H9 (cell line): ENCODE results near the gene TFDP1. TPM values are rescaled to one million over a fixed set of nuclear protein-coding genes. Genes with fewer than 3 reads are reported as not detected.

Source experiments
- DNase-seq: peaks from one replicate; pipeline ENCODE4 v3.0.0-alpha.2; 2017
- H2AFZ ChIP-seq: one replicate; pipeline ENCODE4 v1.6.1; 2013; ENCODE audit warnings: mild to moderate bottlenecking, low read length, control low read depth, moderate library complexity
- H2AK5ac ChIP-seq: 2 replicates; pipeline ENCODE4 v1.6.1; 2013; ENCODE audit warnings: low read length, control low read depth, mixed read lengths; ENCODE audit not compliant: insufficient read length
- H2BK120ac ChIP-seq: one replicate; pipeline ENCODE4 v1.6.1; 2013; ENCODE audit warnings: low read depth, mild to moderate bottlenecking, low read length, control low read depth, inconsistent platforms; ENCODE audit not compliant: poor library complexity, severe bottlenecking
- H2BK12ac ChIP-seq: 2 replicates; pipeline ENCODE4 v1.6.1; 2013; ENCODE audit warnings: low read length, control low read depth, mixed read lengths, low read depth; ENCODE audit not compliant: insufficient read length
- H2BK15ac ChIP-seq: 2 replicates; pipeline ENCODE4 v1.6.1; 2013; ENCODE audit warnings: low read depth, low read length, control low read depth
- H2BK20ac ChIP-seq: one replicate; pipeline ENCODE4 v1.6.1; 2013; ENCODE audit warnings: low read depth, mild to moderate bottlenecking, low read length, control low read depth, inconsistent platforms; ENCODE audit not compliant: poor library complexity, severe bottlenecking
- H2BK5ac ChIP-seq: 2 replicates; pipeline ENCODE4 v1.6.1; 2013; ENCODE audit warnings: low read length, control low read depth, mixed read lengths; ENCODE audit not compliant: insufficient read length
- H3K14ac ChIP-seq: 2 replicates; pipeline ENCODE4 v1.6.1; 2013; ENCODE audit warnings: low read length, control low read depth; ENCODE audit not compliant: insufficient read depth
- H3K18ac ChIP-seq: 2 replicates; pipeline ENCODE4 v1.6.1; 2013; ENCODE audit warnings: low read depth, mild to moderate bottlenecking, mixed read lengths, low read length, control low read depth; ENCODE audit not compliant: insufficient read length
- H3K23ac ChIP-seq: 2 replicates; pipeline ENCODE4 v1.6.1; 2013; ENCODE audit warnings: low read length, control low read depth, mixed read lengths, low read depth; ENCODE audit not compliant: insufficient read length
- H3K23me2 ChIP-seq: 2 replicates; pipeline ENCODE4 v1.6.1; 2013; ENCODE audit warnings: low read depth, mild to moderate bottlenecking, mixed read lengths, low read length, control low read depth; ENCODE audit not compliant: insufficient read length, poor library complexity, severe bottlenecking
- H3K27ac ChIP-seq: 2 replicates; pipeline ENCODE4 v1.5.1; 2013; ENCODE audit warnings: low read length, control low read depth, mixed read lengths, low read depth; ENCODE audit not compliant: insufficient read length
- H3K27me3 ChIP-seq: 2 replicates; pipeline ENCODE4 v1.6.1; 2013; ENCODE audit warnings: low read length, control low read depth, inconsistent platforms; ENCODE audit not compliant: insufficient read depth
- H3K4ac ChIP-seq: 2 replicates; pipeline ENCODE4 v1.6.1; 2013; ENCODE audit warnings: low read depth, mild to moderate bottlenecking, control low read depth, inconsistent platforms, low read length, moderate library complexity
- H3K4me1 ChIP-seq: 2 replicates; pipeline ENCODE4 v1.6.1; 2013; ENCODE audit warnings: low read length, control low read depth, inconsistent platforms; ENCODE audit not compliant: insufficient read depth
- H3K4me2 ChIP-seq: 2 replicates; pipeline ENCODE4 v1.6.1; 2013; ENCODE audit warnings: low read length, control low read depth, mixed read lengths; ENCODE audit not compliant: insufficient read length, insufficient read depth
- H3K56ac ChIP-seq: 2 replicates; pipeline ENCODE4 v1.6.1; 2013; ENCODE audit warnings: low read depth, mild to moderate bottlenecking, mixed read lengths, low read length, control low read depth; ENCODE audit not compliant: insufficient read length
- H3K79me1 ChIP-seq: 2 replicates; pipeline ENCODE4 v1.6.1; 2013; ENCODE audit warnings: low read depth, mild to moderate bottlenecking, moderate library complexity, low read length, control low read depth, inconsistent platforms; ENCODE audit not compliant: insufficient read depth, poor library complexity, severe bottlenecking
- H3K79me2 ChIP-seq: 2 replicates; pipeline ENCODE4 v1.6.1; 2013; ENCODE audit warnings: low read length, control low read depth, inconsistent platforms; ENCODE audit not compliant: insufficient read depth
- H3K9ac ChIP-seq: 2 replicates; pipeline ENCODE4 v1.6.1; 2013; ENCODE audit warnings: low read length, control low read depth, mixed read lengths; ENCODE audit not compliant: insufficient read length; ENCODE audit errors: extremely low read depth
- H3K9me3 ChIP-seq: one replicate; pipeline ENCODE4 v1.6.1; 2013; ENCODE audit warnings: low read depth, low read length, inconsistent platforms; ENCODE audit not compliant: control insufficient read depth
- H3T11ph ChIP-seq: one replicate; pipeline ENCODE4 v1.6.1; 2013; ENCODE audit warnings: mild to moderate bottlenecking, low read length, control low read depth, inconsistent platforms
- H4K20me1 ChIP-seq: one replicate; pipeline ENCODE4 v1.6.1; 2013; ENCODE audit not compliant: control insufficient read depth, insufficient read length, insufficient read depth
- H4K5ac ChIP-seq: 2 replicates; pipeline ENCODE4 v1.6.1; 2013; ENCODE audit warnings: low read depth, mild to moderate bottlenecking, mixed read lengths, low read length, control low read depth; ENCODE audit not compliant: insufficient read length
- H4K8ac ChIP-seq: replicated peaks from 2 replicates; pipeline ENCODE4 v1.6.1; 2013; ENCODE audit warnings: low read length, control low read depth, mixed read lengths, low read depth; ENCODE audit not compliant: insufficient read length
- H4K91ac ChIP-seq: 2 replicates; pipeline ENCODE4 v1.6.1; 2013; ENCODE audit warnings: low read depth, mild to moderate bottlenecking, moderate library complexity, mixed read lengths, low read length, control low read depth; ENCODE audit not compliant: insufficient read length
- H3K27ac Mint-ChIP-seq, 3 experiments: 2 replicates in 2 of 3; 3 replicates in 1 of 3; pipeline ENCODE4 v1.8.0; 2020 to 2021; ENCODE audit warnings: mixed read lengths in 3 of 3, mild to moderate bottlenecking in 1 of 3, moderate library complexity in 1 of 3
- H3K27me3 Mint-ChIP-seq: 2 replicates; pipeline ENCODE4 v1.8.0; 2021; ENCODE audit warnings: low read depth, mild to moderate bottlenecking, moderate library complexity, mixed read lengths
- H3K36me3 Mint-ChIP-seq, 3 experiments: 2 replicates in 2 of 3; 3 replicates in 1 of 3; pipeline ENCODE4 v1.8.0; 2020 to 2021; ENCODE audit warnings: low read depth in 3 of 3, mixed read lengths in 3 of 3; ENCODE audit not compliant: insufficient read depth in 1 of 3
- H3K4me1 Mint-ChIP-seq, 2 experiments: 2 replicates each; pipeline ENCODE4 v1.8.0; 2020; ENCODE audit warnings: mixed read lengths in 2 of 2
- H3K4me3 Mint-ChIP-seq, 2 experiments: 2 replicates in 1 of 2; 3 replicates in 1 of 2; pipeline ENCODE4 v1.8.0; 2020 to 2021; ENCODE audit warnings: mild to moderate bottlenecking in 2 of 2, mixed read lengths in 2 of 2, moderate library complexity in 1 of 2
- H3K9me3 Mint-ChIP-seq, 2 experiments: 2 replicates in 1 of 2; 3 replicates in 1 of 2; pipeline ENCODE4 v1.8.0; 2020; ENCODE audit warnings: mild to moderate bottlenecking in 2 of 2, mixed read lengths in 2 of 2, moderate library complexity in 1 of 2
- WGBS: extraction: QIAGEN DNeasy Blood & Tissue Kit; methylation state at CpG from one replicate; pipeline ENCODE4 v1.1.7; 2013; ENCODE audit warnings: missing lambda C conversion rate, low lambda C conversion rate, mixed read lengths; ENCODE audit not compliant: insufficient read length; ENCODE audit errors: extremely low coverage; 5-methylcytosine and 5-hydroxymethylcytosine counted together
- total RNA-seq: library from RNA; stranded (reverse); gene quantifications from 2 replicates; pipeline ENCODE4 v1.2.1, GENCODE V29; 2021
- TF ChIP-seq, protein P1 (sequence below): fragments of 200-600 bp; sonication (generic); conservative IDR thresholded peaks from 3 replicates; pipeline ENCODE4 v1.8.0; 2021; ENCODE audit warnings: antibody characterized with exemption, mild to moderate bottlenecking

TFDP1 gene
- total RNA-seq, 1 experiment from 2014 or later = 111 TPM

DNA sequence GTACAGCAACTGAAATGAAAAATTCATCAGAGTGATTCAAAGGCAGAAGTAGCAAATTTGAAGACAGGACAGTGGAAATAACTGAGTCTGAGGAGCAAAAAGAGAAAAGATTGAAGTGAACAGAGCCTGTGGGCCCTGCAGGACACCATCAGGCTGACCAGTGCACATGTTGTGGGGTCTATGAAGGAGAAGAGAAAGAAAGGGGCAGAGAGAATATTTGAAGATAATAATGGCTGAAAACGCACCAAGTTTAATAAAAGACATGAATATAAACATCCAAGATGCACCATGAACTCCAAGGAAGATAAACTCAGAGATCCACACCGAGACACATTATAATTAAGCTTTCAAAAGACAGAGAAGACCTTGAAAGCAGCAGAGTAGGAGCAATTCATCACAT, 58.0 kb downstream of the TFDP1 start:
- peaks cover 10% of the 10 kb centered on the region for H3K9me3 ChIP-seq
- Mint-ChIP-seq H3K27ac (no peak overlapping the region), H3K4me1 (no peaks in the 10 kb centered on the region), H3K9me3 (peaks cover 0 to 68% of the 10 kb centered on the region in 2 experiments; a peak in 3 of 5 replicates), H3K36me3 (peaks cover 43 to 87% (median 81%) of the 10 kb centered on the region in 3 experiments; a peak in 6 of 7 replicates), H3K4me3 (no peak overlapping the region), H3K27me3 (peaks cover 9% of the 10 kb centered on the region)
- TF ChIP-seq, protein P1, sequence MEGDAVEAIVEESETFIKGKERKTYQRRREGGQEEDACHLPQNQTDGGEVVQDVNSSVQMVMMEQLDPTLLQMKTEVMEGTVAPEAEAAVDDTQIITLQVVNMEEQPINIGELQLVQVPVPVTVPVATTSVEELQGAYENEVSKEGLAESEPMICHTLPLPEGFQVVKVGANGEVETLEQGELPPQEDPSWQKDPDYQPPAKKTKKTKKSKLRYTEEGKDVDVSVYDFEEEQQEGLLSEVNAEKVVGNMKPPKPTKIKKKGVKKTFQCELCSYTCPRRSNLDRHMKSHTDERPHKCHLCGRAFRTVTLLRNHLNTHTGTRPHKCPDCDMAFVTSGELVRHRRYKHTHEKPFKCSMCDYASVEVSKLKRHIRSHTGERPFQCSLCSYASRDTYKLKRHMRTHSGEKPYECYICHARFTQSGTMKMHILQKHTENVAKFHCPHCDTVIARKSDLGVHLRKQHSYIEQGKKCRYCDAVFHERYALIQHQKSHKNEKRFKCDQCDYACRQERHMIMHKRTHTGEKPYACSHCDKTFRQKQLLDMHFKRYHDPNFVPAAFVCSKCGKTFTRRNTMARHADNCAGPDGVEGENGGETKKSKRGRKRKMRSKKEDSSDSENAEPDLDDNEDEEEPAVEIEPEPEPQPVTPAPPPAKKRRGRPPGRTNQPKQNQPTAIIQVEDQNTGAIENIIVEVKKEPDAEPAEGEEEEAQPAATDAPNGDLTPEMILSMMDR = no peak
- no peak overlapping the region for H3K14ac ChIP-seq
- no peak overlapping the region for H3K27ac ChIP-seq
- H3K23ac ChIP-seq = no peak overlapping the region
- H3K4me1 ChIP-seq = no peaks in the 10 kb centered on the region
- H2BK5ac ChIP-seq = no peak overlapping the region
- no peak overlapping the region for H2BK120ac ChIP-seq
- no peaks in the 10 kb centered on the region for H3K79me2 ChIP-seq
- DNase-seq = no peak
- no peak overlapping the region for H2AK5ac ChIP-seq
- H3T11ph ChIP-seq = no peak overlapping the region
- H3K27me3 ChIP-seq = no peaks in the 10 kb centered on the region
- no CpG with 5 or more reads among the region's 2 CpGs for WGBS
- no peak overlapping the region for H2BK12ac ChIP-seq
- no peak overlapping the region for H2BK15ac ChIP-seq
- H3K56ac ChIP-seq = no peak overlapping the region
- H4K20me1 ChIP-seq = no peaks in the 10 kb centered on the region
- H3K79me1 ChIP-seq = no peaks in the 10 kb centered on the region
- no peak overlapping the region for H2AFZ ChIP-seq
- no peaks in the 10 kb centered on the region for H3K23me2 ChIP-seq
- H3K9ac ChIP-seq = no peak overlapping the region
- no peak overlapping the region for H4K5ac ChIP-seq
- H3K18ac ChIP-seq = no peak overlapping the region
- H2BK20ac ChIP-seq = no peak overlapping the region
- no peak overlapping the region for H4K91ac ChIP-seq
- no peak overlapping the region for H3K4me2 ChIP-seq
- H4K8ac ChIP-seq = no peak overlapping the region
- H3K4ac ChIP-seq = no peak overlapping the region
